AG10803 (cell line): ENCODE results near the gene SMURF1.

Source experiments
- DNase-seq: peaks from one replicate; pipeline ENCODE4 v3.0.0; 2010; ENCODE audit warnings: low read depth
- H3K4me3 ChIP-seq: 2 replicates; pipeline ENCODE4 v1.5.1; 2011; ENCODE audit warnings: mild to moderate bottlenecking, low read length, control low read depth
- CTCF ChIP-seq: conservative IDR thresholded peaks from 2 replicates; pipeline ENCODE4 v1.5.1; 2011; ENCODE audit warnings: mild to moderate bottlenecking, low read length, control low read depth, inconsistent platforms

The SMURF1 gene

GRCh38 chr7:99033765-99034164 lies 110.1 kb downstream of the SMURF1 start:
- DNase-seq: no peak
- no peak for TF ChIP-seq CTCF

GRCh38 chr7:99032928-99033327 lies 111.0 kb downstream of the SMURF1 start:
- no peak for DNase-seq
- H3K4me3 ChIP-seq: no peak overlapping the region
- TF ChIP-seq CTCF: no peak

More at GRCh38 chr7:99033765-99034164, 110.1 kb downstream of the SMURF1 start:
- no peak overlapping the region for H3K4me3 ChIP-seq

GRCh38 chr7:99031496-99031895 lies 112.4 kb downstream of the SMURF1 start:
- H3K4me3 ChIP-seq: no peak overlapping the region
- TF ChIP-seq CTCF: no peak

GRCh38 chr7:99030951-99031350 lies 113.0 kb downstream of the SMURF1 start:
- no peak overlapping the region for H3K4me3 ChIP-seq
- no peak for TF ChIP-seq CTCF
- DNase-seq: peak; percentile 63

More at GRCh38 chr7:99031496-99031895, 112.4 kb downstream of the SMURF1 start:
- DNase-seq: no peak

GRCh38 chr7:99030457-99030856 lies 113.5 kb downstream of the SMURF1 start:
- DNase-seq: no peak
- no peak overlapping the region for H3K4me3 ChIP-seq
- TF ChIP-seq CTCF: no peak

- H3K4me3 ChIP-seq: no peak overlapping the region
- no peak for TF ChIP-seq CTCF
- DNase-seq: no peak
Measured at GRCh38 chr7:99029466-99030435, 114.2 kb downstream of the SMURF1 start.
